Measurements from ENCODE around the gene CDHR1.
"Not testable (repeated sequence)": the region's sequence is repeated elsewhere in the genome, so short reads cannot be mapped to it uniquely, and the experiment has no call there.

The CDHR1 gene

GRCh38 chr10:84172467-84173356, 21.6 kb upstream of the CDHR1 start:
- Histone ChIP-seq H3K4me3 (ENCODE audit: low read length in 2 of 2) (peak overlapping the region in 1 of 2 donors; percentile 10), H3K27me3 (ENCODE audit: control insufficient read depth in 2 of 2, insufficient read depth in 2 of 2, low read length in 2 of 2) (no peaks in the 10 kb centered on the region), H3K9ac (ENCODE audit: low read depth in 1 of 2, low read length in 2 of 2) (peak overlapping the region; percentile 50 to 56), H3K9me3 (ENCODE audit: control insufficient read depth in 2 of 2, low read length in 2 of 2) (no peaks in the 10 kb centered on the region), H3K36me3 (ENCODE audit: control insufficient read depth in 2 of 2, insufficient read depth in 2 of 2, low read length in 2 of 2) (peaks cover 11 to 12% of the 10 kb centered on the region in 2 donors), H3K27ac (ENCODE audit: low read depth in 2 of 2, low read length in 2 of 2) (peak overlapping the region; percentile 92 to 94), H3K4me1 (ENCODE audit: control insufficient read depth in 2 of 2, insufficient read depth in 2 of 2, low read length in 2 of 2) (peaks cover 17 to 29% of the 10 kb centered on the region in 2 donors)

- Histone ChIP-seq H3K4me1 (ENCODE audit: control insufficient read depth in 2 of 2, insufficient read depth in 2 of 2, low read length in 2 of 2) (peaks cover 17 to 29% of the 10 kb centered on the region in 2 donors), H3K9me3 (ENCODE audit: control insufficient read depth in 2 of 2, low read length in 2 of 2) (no peaks in the 10 kb centered on the region), H3K27ac (ENCODE audit: low read depth in 2 of 2, low read length in 2 of 2) (peak within 1 kb of the TSS; percentile 92 to 94), H3K4me3 (ENCODE audit: low read length in 2 of 2) (peak within 1 kb of the TSS; percentile 69 to 89), H3K9ac (ENCODE audit: low read depth in 1 of 2, low read length in 2 of 2) (peak within 1 kb of the TSS; percentile 74 to 78), H3K36me3 (ENCODE audit: control insufficient read depth in 2 of 2, insufficient read depth in 2 of 2, low read length in 2 of 2) (peaks cover 19 to 20% of the 10 kb centered on the region in 2 donors), H3K27me3 (ENCODE audit: control insufficient read depth in 2 of 2, insufficient read depth in 2 of 2, low read length in 2 of 2) (no peaks in the 10 kb centered on the region)
Observed at GRCh38 chr10:84173501-84173929, 20.8 kb upstream of the CDHR1 start, which contains the start of gene GPR15LG. Gene GPR15LG, plus strand, starts transcription at chr10:84173801. Its CDS starts 51 bp downstream, at chr10:84173852.

- Histone ChIP-seq H3K4me1 (ENCODE audit: control insufficient read depth in 2 of 2, insufficient read depth in 2 of 2, low read length in 2 of 2) (peaks cover 22 to 38% of the 10 kb centered on the region in 2 donors), H3K9ac (ENCODE audit: low read depth in 1 of 2, low read length in 2 of 2) (peak overlapping the region; percentile 24 to 26), H3K9me3 (ENCODE audit: control insufficient read depth in 2 of 2, low read length in 2 of 2) (no peaks in the 10 kb centered on the region), H3K4me3 (ENCODE audit: low read length in 2 of 2) (peak overlapping the region; percentile 69 to 89), H3K27ac (ENCODE audit: low read depth in 2 of 2, low read length in 2 of 2) (no peak overlapping the region), H3K36me3 (ENCODE audit: control insufficient read depth in 2 of 2, insufficient read depth in 2 of 2, low read length in 2 of 2) (peaks cover 25 to 31% of the 10 kb centered on the region in 2 donors), H3K27me3 (ENCODE audit: control insufficient read depth in 2 of 2, insufficient read depth in 2 of 2, low read length in 2 of 2) (no peaks in the 10 kb centered on the region)
Observed at GRCh38 chr10:84175436-84175835, 18.9 kb upstream of the CDHR1 start.

GRCh38 chr10:84176351-84176750, 18.0 kb upstream of the CDHR1 start:
- Histone ChIP-seq H3K27ac (ENCODE audit: low read depth in 2 of 2, low read length in 2 of 2) (no peak overlapping the region), H3K4me1 (ENCODE audit: control insufficient read depth in 2 of 2, insufficient read depth in 2 of 2, low read length in 2 of 2) (peaks cover 22 to 35% of the 10 kb centered on the region in 2 donors), H3K36me3 (ENCODE audit: control insufficient read depth in 2 of 2, insufficient read depth in 2 of 2, low read length in 2 of 2) (peaks cover 25 to 32% of the 10 kb centered on the region in 2 donors), H3K9ac (ENCODE audit: low read depth in 1 of 2, low read length in 2 of 2) (no peak overlapping the region), H3K4me3 (ENCODE audit: low read length in 2 of 2) (peak overlapping the region in 1 of 2 donors; percentile 89), H3K27me3 (ENCODE audit: control insufficient read depth in 2 of 2, insufficient read depth in 2 of 2, low read length in 2 of 2) (no peaks in the 10 kb centered on the region), H3K9me3 (ENCODE audit: control insufficient read depth in 2 of 2, low read length in 2 of 2) (no peaks in the 10 kb centered on the region)

GRCh38 chr10:84176836-84177474, 17.4 kb upstream of the CDHR1 start:
- H3K27me3 ChIP-seq (ENCODE audit: control insufficient read depth in 2 of 2, insufficient read depth in 2 of 2, low read length in 2 of 2), result no peaks in the 10 kb centered on the region
- H3K4me1 ChIP-seq (ENCODE audit: control insufficient read depth in 2 of 2, insufficient read depth in 2 of 2, low read length in 2 of 2), result peaks cover 19 to 30% of the 10 kb centered on the region in 2 donors
- H3K36me3 ChIP-seq (ENCODE audit: control insufficient read depth in 2 of 2, insufficient read depth in 2 of 2, low read length in 2 of 2), result peaks cover 25 to 36% of the 10 kb centered on the region in 2 donors
- H3K4me3 ChIP-seq (ENCODE audit: low read length in 2 of 2), result no peak overlapping the region
- H3K9ac ChIP-seq (ENCODE audit: low read depth in 1 of 2, low read length in 2 of 2), result no peak overlapping the region
- H3K9me3 ChIP-seq (ENCODE audit: control insufficient read depth in 2 of 2, low read length in 2 of 2), result no peaks in the 10 kb centered on the region
- no peak overlapping the region for H3K27ac ChIP-seq (ENCODE audit: low read depth in 2 of 2, low read length in 2 of 2)

- Histone ChIP-seq H3K4me1 (ENCODE audit: control insufficient read depth in 2 of 2, insufficient read depth in 2 of 2, low read length in 2 of 2) (peaks cover 15 to 25% of the 10 kb centered on the region in 2 donors), H3K4me3 (ENCODE audit: low read length in 2 of 2) (no peak overlapping the region), H3K27ac (ENCODE audit: low read depth in 2 of 2, low read length in 2 of 2) (no peak overlapping the region)
Observed at GRCh38 chr10:84177541-84178141, 16.7 kb upstream of the CDHR1 start.

GRCh38 chr10:84178160-84178609, 16.2 kb upstream of the CDHR1 start:
- Histone ChIP-seq H3K4me3 (ENCODE audit: low read length in 2 of 2) (no peak overlapping the region), H3K9ac (ENCODE audit: low read depth in 1 of 2, low read length in 2 of 2) (no peak overlapping the region), H3K4me1 (ENCODE audit: control insufficient read depth in 2 of 2, insufficient read depth in 2 of 2, low read length in 2 of 2) (peaks cover 9 to 19% of the 10 kb centered on the region in 2 donors), H3K27ac (ENCODE audit: low read depth in 2 of 2, low read length in 2 of 2) (no peak overlapping the region), H3K9me3 (ENCODE audit: control insufficient read depth in 2 of 2, low read length in 2 of 2) (no peaks in the 10 kb centered on the region), H3K27me3 (ENCODE audit: control insufficient read depth in 2 of 2, insufficient read depth in 2 of 2, low read length in 2 of 2) (no peaks in the 10 kb centered on the region), H3K36me3 (ENCODE audit: control insufficient read depth in 2 of 2, insufficient read depth in 2 of 2, low read length in 2 of 2) (peaks cover 25 to 36% of the 10 kb centered on the region in 2 donors)

More at GRCh38 chr10:84177541-84178141, 16.7 kb upstream of the CDHR1 start:
- Histone ChIP-seq H3K36me3 (ENCODE audit: control insufficient read depth in 2 of 2, insufficient read depth in 2 of 2, low read length in 2 of 2) (peaks cover 25 to 36% of the 10 kb centered on the region in 2 donors), H3K9ac (ENCODE audit: low read depth in 1 of 2, low read length in 2 of 2) (no peak overlapping the region), H3K9me3 (ENCODE audit: control insufficient read depth in 2 of 2, low read length in 2 of 2) (no peaks in the 10 kb centered on the region), H3K27me3 (ENCODE audit: control insufficient read depth in 2 of 2, insufficient read depth in 2 of 2, low read length in 2 of 2) (no peaks in the 10 kb centered on the region)

GRCh38 chr10:84179059-84179710, 15.2 kb upstream of the CDHR1 start:
- Histone ChIP-seq H3K4me1 (ENCODE audit: control insufficient read depth in 2 of 2, insufficient read depth in 2 of 2, low read length in 2 of 2) (peaks cover 9 to 20% of the 10 kb centered on the region in 2 donors), H3K27ac (ENCODE audit: low read depth in 2 of 2, low read length in 2 of 2) (no peak overlapping the region), H3K27me3 (ENCODE audit: control insufficient read depth in 2 of 2, insufficient read depth in 2 of 2, low read length in 2 of 2) (no peaks in the 10 kb centered on the region), H3K9ac (ENCODE audit: low read depth in 1 of 2, low read length in 2 of 2) (no peak overlapping the region), H3K9me3 (ENCODE audit: control insufficient read depth in 2 of 2, low read length in 2 of 2) (no peaks in the 10 kb centered on the region), H3K36me3 (ENCODE audit: control insufficient read depth in 2 of 2, insufficient read depth in 2 of 2, low read length in 2 of 2) (peaks cover 25 to 36% of the 10 kb centered on the region in 2 donors), H3K4me3 (ENCODE audit: low read length in 2 of 2) (peak overlapping the region in 1 of 2 donors; percentile 31)

GRCh38 chr10:84180386-84180785, 14.0 kb upstream of the CDHR1 start:
- H3K4me3 ChIP-seq (ENCODE audit: low read length in 2 of 2); H3K9me3 ChIP-seq (ENCODE audit: control insufficient read depth in 2 of 2, low read length in 2 of 2); H3K27me3 ChIP-seq (ENCODE audit: control insufficient read depth in 2 of 2, insufficient read depth in 2 of 2, low read length in 2 of 2); H3K27ac ChIP-seq (ENCODE audit: low read depth in 2 of 2, low read length in 2 of 2); H3K9ac ChIP-seq (ENCODE audit: low read depth in 1 of 2, low read length in 2 of 2): not testable (repeated sequence)
- H3K4me1 ChIP-seq (ENCODE audit: control insufficient read depth in 2 of 2, insufficient read depth in 2 of 2, low read length in 2 of 2), result peaks cover 17 to 25% of the 10 kb centered on the region in 2 donors
- H3K36me3 ChIP-seq (ENCODE audit: control insufficient read depth in 2 of 2, insufficient read depth in 2 of 2, low read length in 2 of 2), result peaks cover 31 to 37% of the 10 kb centered on the region in 2 donors
